B cell (primary cell): ENCODE measurements around the gene IL13RA1. TPM values are rescaled to one million over a fixed set of nuclear protein-coding genes. Genes with fewer than 3 reads are reported as not detected.

Source experiments
- ATAC-seq: fragments of 200-7000 bp; cut with Tn5 transposase; one replicate; pipeline ENCODE4 v1.10.0; 2021; ENCODE audit warnings: low read depth, mild to moderate bottlenecking, moderate number of reproducible peaks, moderate library complexity
- CTCF ChIA-PET: fragments of 350-600 bp; sonication (Branson Sonifier 250); formaldehyde crosslinking; loops from one replicate; lab custom pipeline; 2021; ENCODE audit warnings: antibody characterized with exemption, inconsistent platforms; lab: Charles Lee
- POLR2A ChIA-PET: fragments of 350-600 bp; sonication (Branson Sonifier 250); formaldehyde crosslinking; loops from one replicate; lab custom pipeline; 2021; ENCODE audit warnings: antibody characterized with exemption; lab: Charles Lee
- DNase-seq: peaks from one replicate; pipeline ENCODE4 v3.0.0; 2013
- H2AFZ ChIP-seq: 2 replicates; pipeline ENCODE4 v1.6.1; 2012; ENCODE audit warnings: mild to moderate bottlenecking, low read depth, low read length; ENCODE audit not compliant: insufficient read depth, poor library complexity, severe bottlenecking
- H3K27ac ChIP-seq, 2 donors: 1 replicate in 1 of 2; 2 replicates in 1 of 2; pipeline ENCODE4 v1.5.1; 2012 to 2013; ENCODE audit warnings: low read length in 2 of 2, mild to moderate bottlenecking in 2 of 2, moderate library complexity in 1 of 2
- H3K27me3 ChIP-seq, 4 experiments: fragments of 200-600 bp in 1 of 4; sonication (generic) in 1 of 4; replicated peaks in 1 of 4; 1 replicate in 2 of 4; 2 replicates in 2 of 4; pipeline versions ENCODE4 v1.6.1 to v1.7.0; 2013 to 2016; ENCODE audit warnings: low read length in 3 of 4, mild to moderate bottlenecking in 2 of 4, mixed read lengths in 1 of 4, moderate library complexity in 1 of 4; ENCODE audit not compliant: insufficient read depth in 4 of 4, control insufficient read depth in 3 of 4; ENCODE audit errors: control extremely low read depth in 1 of 4
- H3K36me3 ChIP-seq, 2 experiments: replicated peaks in 1 of 2; 1 replicate in 1 of 2; 2 replicates in 1 of 2; pipeline versions ENCODE4 v1.6.1 to v1.7.1; 2013; ENCODE audit warnings: low read length in 1 of 2; ENCODE audit not compliant: insufficient read depth in 2 of 2, control insufficient read depth in 1 of 2; ENCODE audit errors: control extremely low read depth in 1 of 2, extremely low read depth in 1 of 2
- H3K4me1 ChIP-seq, 2 donors: fragments of 200-600 bp in 1 of 2; sonication (generic) in 1 of 2; 1 replicate in 1 of 2; 2 replicates in 1 of 2; pipeline versions ENCODE4 v1.5.1 to v1.6.1; 2013 to 2017; ENCODE audit warnings: low read length in 2 of 2; ENCODE audit not compliant: control insufficient read depth in 2 of 2, insufficient read depth in 2 of 2
- H3K4me2 ChIP-seq: replicated peaks from 2 replicates; pipeline ENCODE3; 2012; ENCODE audit warnings: mild to moderate bottlenecking, low read depth, low read length; ENCODE audit not compliant: poor library complexity, severe bottlenecking
- H3K4me3 ChIP-seq, 5 experiments: fragments of 200-600 bp in 1 of 5; sonication (generic) in 1 of 5; 1 replicate in 3 of 5; 2 replicates in 2 of 5; pipeline versions ENCODE4 v1.5.1 to v1.7.0; 2011 to 2016; ENCODE audit warnings: low read length in 4 of 5, mild to moderate bottlenecking in 4 of 5, low read depth in 2 of 5, control low read depth in 1 of 5, moderate library complexity in 1 of 5; ENCODE audit not compliant: insufficient read depth in 1 of 5; ENCODE audit errors: control extremely low read depth in 1 of 5, extremely low read depth in 1 of 5
- H3K79me2 ChIP-seq: fragments of 200-600 bp; sonication (generic); one replicate; pipeline ENCODE4 v1.6.0; 2016; ENCODE audit warnings: low read length; ENCODE audit not compliant: control insufficient read depth, insufficient read depth
- H3K9ac ChIP-seq: fragments of 200-600 bp; sonication (generic); 2 replicates; pipeline ENCODE4 v1.6.1; 2017; ENCODE audit warnings: mild to moderate bottlenecking, low read length, moderate library complexity
- H3K9me3 ChIP-seq, 3 donors: one replicate each; pipeline versions ENCODE4 v1.6.1 to v1.7.1; 2013; ENCODE audit warnings: low read length in 2 of 3; ENCODE audit not compliant: control insufficient read depth in 2 of 3, insufficient read depth in 1 of 3; ENCODE audit errors: control extremely low read depth in 1 of 3
- H4K20me1 ChIP-seq: 2 replicates; pipeline ENCODE4 v1.6.0; 2012; ENCODE audit warnings: mild to moderate bottlenecking, low read length; ENCODE audit not compliant: insufficient read depth, control insufficient read depth, poor library complexity, severe bottlenecking
- H3K27ac Mint-ChIP-seq: one replicate; pipeline ENCODE4 v1.8.0; 2021; ENCODE audit warnings: mixed read lengths
- H3K27me3 Mint-ChIP-seq: one replicate; pipeline ENCODE4 v1.8.0; 2021; ENCODE audit warnings: mixed read lengths
- H3K4me1 Mint-ChIP-seq: one replicate; pipeline ENCODE4 v1.8.0; 2021; ENCODE audit warnings: mixed read lengths
- H3K4me3 Mint-ChIP-seq: one replicate; pipeline ENCODE4 v1.8.0; 2021; ENCODE audit warnings: mixed read lengths
- H3K9me3 Mint-ChIP-seq: one replicate; pipeline ENCODE4 v1.8.0; 2022; ENCODE audit warnings: mixed read lengths; ENCODE audit not compliant: insufficient read depth
- CTCF ChIP-seq: fragments of 200-600 bp; IDR thresholded peaks from one replicate; pipeline ENCODE4 v1.8.0; 2022; ENCODE audit warnings: antibody characterized with exemption, mild to moderate bottlenecking
- EZH2 ChIP-seq: IDR thresholded peaks from 2 replicates; pipeline ENCODE4 v1.6.1; 2012; ENCODE audit warnings: borderline replicate concordance, low read depth, mild to moderate bottlenecking, moderate library complexity, low read length; ENCODE audit not compliant: insufficient read depth, poor library complexity, severe bottlenecking
- WGBS: methylation state at CpG from one replicate; pipeline ENCODE4 v1.1.5; 2013; ENCODE audit warnings: missing lambda C conversion rate; ENCODE audit not compliant: insufficient coverage; 5-methylcytosine and 5-hydroxymethylcytosine counted together
- intact Hi-C: fragments of 100-400 bp; cut with micrococcal nuclease; formaldehyde crosslinking; loops from one replicate; pipeline ENCODE4 v1.10.0; 2022
- polyA plus RNA-seq: library from polyadenylated mRNA; depleted of rRNA; stranded (reverse); fragments of >200 nt; gene quantifications from 2 replicates; pipeline ENCODE4 v1.2.3, GENCODE V29; 2012
- total RNA-seq, 2 donors: library from RNA; stranded (reverse); fragments of 120-200 nt in 1 of 2; gene quantifications; 1 replicate in 1 of 2; 2 replicates in 1 of 2; pipeline versions ENCODE4 v1.2.3 to v1.2.4, GENCODE V29; 2013 to 2022

Gene IL13RA1
- total and polyA plus RNA-seq, 2 donors (not counting 1 experiment from before 2014, with no cell fraction given) = 9.2 to 36.1 TPM

- Histone ChIP-seq H2AFZ (no peak overlapping the region), H3K4me1 (no peaks in the 10 kb centered on the region), H3K9ac (no peak overlapping the region), H3K27me3 (no peaks in the 10 kb centered on the region), H3K79me2 (no peaks in the 10 kb centered on the region), H4K20me1 (no peaks in the 10 kb centered on the region), H3K9me3 (no peaks in the 10 kb centered on the region), H3K4me2 (no peak overlapping the region), H3K4me3 (no peak overlapping the region), H3K27ac (no peak overlapping the region), H3K36me3 (no peaks in the 10 kb centered on the region)
- H3K4me1 Mint-ChIP-seq = no peaks in the 10 kb centered on the region
- intact Hi-C loops = no loop called here
- no peaks in the 10 kb centered on the region for H3K9me3 Mint-ChIP-seq
- WGBS = no CpG with 5 or more reads among the region's 2 CpGs
- H3K4me3 Mint-ChIP-seq = no peak overlapping the region
- TF ChIP-seq EZH2 (no peak), CTCF (no peak)
- CTCF ChIA-PET = no interaction called here
- no peak overlapping the region for H3K27ac Mint-ChIP-seq
- DNase-seq (no peak), ATAC-seq (no peak)
- POLR2A ChIA-PET = no interaction called here
- H3K27me3 Mint-ChIP-seq = no peaks in the 10 kb centered on the region
Observed at GRCh38 chrX:118780509-118780908, 53.1 kb downstream of the IL13RA1 start.

DNA sequence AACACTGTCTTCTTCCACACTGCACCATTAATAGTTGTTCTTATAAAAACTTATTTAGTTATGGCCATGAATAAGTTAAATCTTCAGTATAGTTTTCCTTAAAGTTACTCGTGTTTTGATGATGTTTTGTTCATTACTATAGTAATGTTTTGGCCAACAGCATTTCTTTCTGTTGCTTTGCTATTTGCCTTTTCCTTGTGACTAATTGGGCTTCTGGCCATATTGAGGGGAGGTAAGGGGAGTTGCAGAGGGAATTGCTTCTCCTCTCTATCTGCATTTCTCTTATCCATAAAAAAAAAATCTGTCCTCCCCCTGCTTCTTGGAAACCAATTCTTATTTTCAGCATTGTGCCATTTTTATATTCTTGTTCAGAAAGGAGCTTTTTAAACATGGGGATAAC lies 53.5 kb downstream of the IL13RA1 start:
- no peak overlapping the region for H3K4me3 Mint-ChIP-seq
- POLR2A ChIA-PET = no interaction called here
- H3K4me1 Mint-ChIP-seq = no peaks in the 10 kb centered on the region
- no peak for TF ChIP-seq CTCF
- TF ChIP-seq EZH2 = no peak
- Histone ChIP-seq H3K4me1 (no peaks in the 10 kb centered on the region), H4K20me1 (no peaks in the 10 kb centered on the region), H3K9ac (no peak overlapping the region), H3K27me3 (no peaks in the 10 kb centered on the region), H3K9me3 (no peaks in the 10 kb centered on the region), H3K36me3 (no peaks in the 10 kb centered on the region), H3K27ac (no peak overlapping the region), H3K79me2 (no peaks in the 10 kb centered on the region), H3K4me3 (no peak overlapping the region), H3K4me2 (no peak overlapping the region), H2AFZ (no peak overlapping the region)
- intact Hi-C loops = no loop called here
- no peak overlapping the region for H3K27ac Mint-ChIP-seq
- ATAC-seq (no peak), DNase-seq (no peak)
- no peaks in the 10 kb centered on the region for H3K9me3 Mint-ChIP-seq
- no peaks in the 10 kb centered on the region for H3K27me3 Mint-ChIP-seq
- CTCF ChIA-PET = interaction anchor here (0.6 to 1.1 kb wide), 2 partner anchors 29 to 278 kb away, joined by 3 read pairs; no protein-coding TSS in a partner anchor
- no CpG with 5 or more reads among the region's 1 CpG for WGBS
